ENCODE results near the gene OBSCN.

The OBSCN gene

DNA sequence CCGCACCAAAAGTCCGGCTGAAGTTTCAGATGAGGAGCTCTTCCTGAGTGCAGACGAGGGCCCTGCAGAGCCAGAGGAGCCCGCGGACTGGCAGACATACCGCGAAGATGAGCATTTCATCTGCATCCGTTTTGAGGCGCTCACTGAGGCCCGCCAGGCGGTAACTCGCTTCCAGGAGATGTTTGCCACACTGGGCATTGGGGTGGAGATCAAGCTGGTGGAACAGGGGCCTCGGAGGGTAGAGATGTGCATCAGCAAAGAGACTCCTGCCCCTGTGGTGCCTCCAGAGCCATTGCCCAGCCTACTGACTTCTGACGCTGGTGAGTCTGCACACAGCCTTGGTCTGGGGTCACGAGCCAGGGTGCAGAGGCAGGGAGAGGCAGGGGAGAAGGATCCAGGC is 114.1 kb downstream of the OBSCN start:
- peaks cover 6% of the 10 kb centered on the region; the same call in 1 of the 2 replicates for H3K36me3 ChIP-seq (ENCODE audit: insufficient read depth, low read length)
- H3K4me3 ChIP-seq (ENCODE audit: low read length, poor library complexity, severe bottlenecking), result no peak overlapping the region
- H2AFZ ChIP-seq (ENCODE audit: low read length), result no peak overlapping the region
- H3K27me3 ChIP-seq (ENCODE audit: insufficient read depth, low read length, poor library complexity, severe bottlenecking), result no peaks in the 10 kb centered on the region
- H3K9me2 ChIP-seq (replicated peaks; ENCODE audit: low read depth, low read length), result no peaks in the 10 kb centered on the region
- no peak overlapping the region for H3K9ac ChIP-seq (ENCODE audit: low read depth, low read length, poor library complexity, severe bottlenecking)
- H3F3A ChIP-seq (ENCODE audit: low read depth), result no peaks in the 10 kb centered on the region
- peaks cover 3% of the 10 kb centered on the region; the same call in 1 of the 2 replicates for H3K9me3 ChIP-seq (ENCODE audit: insufficient read depth, low read depth, low read length)
- TF ChIP-seq EZH2phosphoT487 (IDR thresholded peaks at IDR 0.05; ENCODE audit: borderline replicate concordance), result no peak
- TF ChIP-seq CTCF (conservative IDR thresholded peaks at IDR 0.05; ENCODE audit: low read length), result no peak
- no peaks in the 10 kb centered on the region for H3K79me2 ChIP-seq (ENCODE audit: insufficient read depth, low read length)
- H4K20me1 ChIP-seq (ENCODE audit: insufficient read depth, low read length, poor library complexity, severe bottlenecking), result no peaks in the 10 kb centered on the region
- no peaks in the 10 kb centered on the region for H3K4me1 ChIP-seq (ENCODE audit: insufficient read depth, low read length, poor library complexity, severe bottlenecking)
- H3K4me2 ChIP-seq (ENCODE audit: low read depth, low read length, poor library complexity, severe bottlenecking), result no peak overlapping the region

- Histone ChIP-seq H3K27me3 (ENCODE audit: insufficient read depth, low read length, poor library complexity, severe bottlenecking) (no peaks in the 10 kb centered on the region), H3K4me1 (ENCODE audit: insufficient read depth, low read length, poor library complexity, severe bottlenecking) (no peaks in the 10 kb centered on the region), H3K9ac (ENCODE audit: low read depth, low read length, poor library complexity, severe bottlenecking) (no peak overlapping the region), H3K79me2 (ENCODE audit: insufficient read depth, low read length) (no peaks in the 10 kb centered on the region), H3K4me3 (ENCODE audit: low read length, poor library complexity, severe bottlenecking) (no peak overlapping the region), H2AFZ (ENCODE audit: low read length) (no peak overlapping the region), H4K20me1 (ENCODE audit: insufficient read depth, low read length, poor library complexity, severe bottlenecking) (no peaks in the 10 kb centered on the region), H3F3A (ENCODE audit: low read depth) (no peaks in the 10 kb centered on the region), H3K9me2 (replicated peaks; ENCODE audit: low read depth, low read length) (no peaks in the 10 kb centered on the region), H3K36me3 (ENCODE audit: insufficient read depth, low read length) (peaks cover 6% of the 10 kb centered on the region; the same call in 1 of the 2 replicates), H3K9me3 (ENCODE audit: insufficient read depth, low read depth, low read length) (peaks cover 3% of the 10 kb centered on the region; the same call in 1 of the 2 replicates), H3K4me2 (ENCODE audit: low read depth, low read length, poor library complexity, severe bottlenecking) (no peak overlapping the region)
- no peak for TF ChIP-seq CTCF (conservative IDR thresholded peaks at IDR 0.05; ENCODE audit: low read length)
- TF ChIP-seq EZH2phosphoT487 (IDR thresholded peaks at IDR 0.05; ENCODE audit: borderline replicate concordance), result no peak
Measured at GRCh38 chr1:228323401-228323800, 115.6 kb downstream of the OBSCN start.

DNA sequence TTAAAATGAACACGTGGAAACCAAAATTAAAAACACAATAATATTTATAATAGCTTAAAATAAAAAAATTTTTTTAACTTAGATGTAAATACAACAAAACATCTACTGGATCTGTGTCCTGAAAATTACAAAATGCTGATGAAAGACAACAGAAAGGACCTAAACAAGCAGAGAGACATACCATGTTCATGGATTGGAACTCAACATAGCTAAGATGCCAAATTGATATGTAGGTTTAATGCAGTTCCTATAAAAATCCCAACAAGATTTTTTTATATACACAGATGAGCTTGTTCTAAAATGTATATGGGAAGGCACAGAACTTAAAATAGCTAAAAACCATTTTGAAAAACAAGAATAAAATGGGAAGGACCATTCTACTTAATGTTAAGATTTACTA is 117.4 kb downstream of the OBSCN start:
- TF ChIP-seq CTCF (conservative IDR thresholded peaks at IDR 0.05; ENCODE audit: low read length) (no peak), EZH2phosphoT487 (IDR thresholded peaks at IDR 0.05; ENCODE audit: borderline replicate concordance) (no peak)
- no peaks in the 10 kb centered on the region for H3K4me1 ChIP-seq (ENCODE audit: insufficient read depth, low read length, poor library complexity, severe bottlenecking)
- no peaks in the 10 kb centered on the region for H3F3A ChIP-seq (ENCODE audit: low read depth)
- peaks cover 4% of the 10 kb centered on the region; the same call in 1 of the 2 replicates for H3K36me3 ChIP-seq (ENCODE audit: insufficient read depth, low read length)
- H4K20me1 ChIP-seq (ENCODE audit: insufficient read depth, low read length, poor library complexity, severe bottlenecking), result no peaks in the 10 kb centered on the region
- H3K9ac ChIP-seq (ENCODE audit: low read depth, low read length, poor library complexity, severe bottlenecking), result no peak overlapping the region
- H3K4me3 ChIP-seq (ENCODE audit: low read length, poor library complexity, severe bottlenecking), result no peak overlapping the region
- H3K27me3 ChIP-seq (ENCODE audit: insufficient read depth, low read length, poor library complexity, severe bottlenecking), result no peaks in the 10 kb centered on the region
- no peaks in the 10 kb centered on the region for H3K9me2 ChIP-seq (replicated peaks; ENCODE audit: low read depth, low read length)
- no peaks in the 10 kb centered on the region for H3K79me2 ChIP-seq (ENCODE audit: insufficient read depth, low read length)
- no peak overlapping the region for H2AFZ ChIP-seq (ENCODE audit: low read length)
- H3K9me3 ChIP-seq (ENCODE audit: insufficient read depth, low read depth, low read length), result peaks cover 3% of the 10 kb centered on the region; the same call in 1 of the 2 replicates
- no peak overlapping the region for H3K4me2 ChIP-seq (ENCODE audit: low read depth, low read length, poor library complexity, severe bottlenecking)
